Measurements from ENCODE around the gene PRDM10.
"Not testable (repeated sequence)": the region's sequence is repeated elsewhere in the genome, so short reads cannot be mapped to it uniquely, and the experiment has no call there.

PRDM10 gene

DNA sequence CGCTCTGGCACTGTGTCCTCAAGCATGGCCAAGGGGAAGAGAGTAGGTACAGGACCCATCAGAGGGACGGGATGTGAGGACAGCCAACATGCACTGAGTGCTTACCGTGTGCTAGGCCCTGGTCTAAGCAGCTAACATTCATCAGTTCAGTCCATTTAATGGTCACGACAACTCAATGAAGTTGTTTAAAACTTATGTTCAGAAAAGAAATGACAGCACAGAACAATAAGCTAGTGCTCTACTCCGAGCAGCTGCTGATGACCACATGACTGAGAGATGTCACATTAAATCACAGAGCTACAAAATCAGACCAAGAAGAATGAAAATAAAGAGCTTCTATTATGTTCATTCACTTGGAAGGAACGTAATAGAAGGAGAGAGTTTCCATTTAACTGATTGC is 26.3 kb downstream of the PRDM10 start:
- DNase-seq (ENCODE audit: low read depth), result no peak

DNA sequence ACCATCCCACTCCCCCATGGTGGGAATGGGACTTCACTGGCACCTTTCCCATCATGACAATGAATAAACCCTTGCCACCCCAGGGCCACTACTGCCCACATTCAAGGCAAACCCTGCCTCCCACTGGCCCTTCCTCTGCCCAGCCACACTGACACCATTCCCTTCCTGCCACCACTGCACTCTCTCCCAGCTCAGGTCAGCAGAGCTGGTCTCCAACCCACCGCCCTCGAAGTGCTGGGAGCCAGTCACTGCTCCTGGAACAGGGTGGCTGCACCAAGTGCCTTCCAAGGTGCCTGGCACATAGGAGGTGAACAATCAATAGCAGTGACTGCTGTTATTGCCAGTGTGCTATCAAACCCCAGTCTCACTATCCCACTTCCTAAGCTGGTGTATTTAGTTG is 27.1 kb downstream of the PRDM10 start:
- DNase-seq (ENCODE audit: low read depth), result no peak

GRCh38 chr11:129974672-129975071 is 28.0 kb downstream of the PRDM10 start:
- DNase-seq (ENCODE audit: low read depth), result no peak

GRCh38 chr11:129974237-129974636 is 28.4 kb downstream of the PRDM10 start:
- DNase-seq (ENCODE audit: low read depth), result no peak

GRCh38 chr11:129973809-129974208 is 28.8 kb downstream of the PRDM10 start:
- no peak for DNase-seq (ENCODE audit: low read depth)

- no peak for DNase-seq (ENCODE audit: low read depth)
These were observed 29.6 kb downstream of the PRDM10 start for GRCh38 chr11:129973068-129973467.

DNA sequence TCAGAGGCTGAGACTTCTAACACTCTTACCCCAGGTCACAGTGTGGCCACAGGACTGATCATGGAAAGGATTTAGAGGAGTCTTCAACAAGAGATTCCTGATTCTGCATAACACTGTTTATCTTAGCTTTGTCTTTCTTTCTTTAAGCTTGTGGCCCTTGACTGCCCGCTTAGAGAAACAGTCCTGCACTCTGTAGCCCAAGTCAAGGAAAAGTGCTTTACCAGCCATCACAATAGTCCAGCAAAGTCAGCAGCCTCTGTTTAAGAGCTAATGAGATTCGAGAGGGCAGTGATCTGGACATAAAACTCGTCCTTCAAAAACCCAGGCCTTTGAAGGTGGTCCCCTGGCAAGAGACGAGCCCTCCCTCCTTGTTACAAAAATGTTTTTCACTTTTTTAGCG is 30.0 kb downstream of the PRDM10 start:
- no peak for DNase-seq (ENCODE audit: low read depth)

DNA sequence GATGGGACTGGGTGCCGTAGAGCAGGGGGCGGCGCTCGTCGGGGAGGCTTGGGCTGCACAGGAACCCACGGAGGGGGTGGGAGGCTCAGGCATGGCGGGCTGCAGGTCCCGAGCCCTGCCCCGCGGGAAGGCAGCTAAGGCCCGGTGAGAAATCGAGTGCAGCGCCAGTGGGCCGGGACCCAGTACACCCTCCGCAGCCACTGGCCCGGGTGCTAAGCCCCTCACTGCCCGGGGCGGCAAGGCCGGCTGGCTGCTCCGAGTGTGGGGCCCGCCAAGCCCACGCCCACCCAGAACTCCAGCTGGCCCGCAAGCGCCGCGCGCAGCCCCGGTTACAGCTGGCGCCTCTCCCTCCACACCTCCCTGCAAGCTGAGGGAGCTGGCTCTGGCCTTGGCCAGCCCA is 30.8 kb downstream of the PRDM10 start:
- not testable (repeated sequence) for DNase-seq (ENCODE audit: low read depth)

GRCh38 chr11:129969920-129970319 is 32.7 kb downstream of the PRDM10 start:
- DNase-seq (ENCODE audit: low read depth), result no peak

GRCh38 chr11:129968591-129969419 is 33.8 kb downstream of the PRDM10 start:
- DNase-seq (ENCODE audit: low read depth), result no peak

DNA sequence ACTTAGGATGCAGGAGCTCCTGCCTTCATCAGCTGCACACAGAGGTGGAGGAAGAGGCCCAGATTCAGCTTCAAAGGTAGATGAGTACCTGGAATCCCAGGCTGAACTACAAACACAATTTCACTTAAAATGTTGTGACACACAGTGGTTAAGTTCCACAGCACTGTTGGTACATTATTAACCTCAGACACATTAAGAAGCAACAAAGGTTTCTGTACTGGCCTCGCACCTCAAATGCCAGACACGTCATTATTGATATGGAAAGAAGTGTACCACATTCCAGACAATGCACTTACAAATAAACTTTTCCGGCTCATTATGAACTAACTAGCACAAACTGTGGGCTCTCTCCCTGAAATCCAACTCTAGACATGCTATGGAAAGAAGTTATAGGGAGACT is 34.6 kb downstream of the PRDM10 start:
- no peak for DNase-seq (ENCODE audit: low read depth)

- DNase-seq (ENCODE audit: low read depth), result no peak
These were observed 37.4 kb downstream of the PRDM10 start for GRCh38 chr11:129965248-129965647.

DNA sequence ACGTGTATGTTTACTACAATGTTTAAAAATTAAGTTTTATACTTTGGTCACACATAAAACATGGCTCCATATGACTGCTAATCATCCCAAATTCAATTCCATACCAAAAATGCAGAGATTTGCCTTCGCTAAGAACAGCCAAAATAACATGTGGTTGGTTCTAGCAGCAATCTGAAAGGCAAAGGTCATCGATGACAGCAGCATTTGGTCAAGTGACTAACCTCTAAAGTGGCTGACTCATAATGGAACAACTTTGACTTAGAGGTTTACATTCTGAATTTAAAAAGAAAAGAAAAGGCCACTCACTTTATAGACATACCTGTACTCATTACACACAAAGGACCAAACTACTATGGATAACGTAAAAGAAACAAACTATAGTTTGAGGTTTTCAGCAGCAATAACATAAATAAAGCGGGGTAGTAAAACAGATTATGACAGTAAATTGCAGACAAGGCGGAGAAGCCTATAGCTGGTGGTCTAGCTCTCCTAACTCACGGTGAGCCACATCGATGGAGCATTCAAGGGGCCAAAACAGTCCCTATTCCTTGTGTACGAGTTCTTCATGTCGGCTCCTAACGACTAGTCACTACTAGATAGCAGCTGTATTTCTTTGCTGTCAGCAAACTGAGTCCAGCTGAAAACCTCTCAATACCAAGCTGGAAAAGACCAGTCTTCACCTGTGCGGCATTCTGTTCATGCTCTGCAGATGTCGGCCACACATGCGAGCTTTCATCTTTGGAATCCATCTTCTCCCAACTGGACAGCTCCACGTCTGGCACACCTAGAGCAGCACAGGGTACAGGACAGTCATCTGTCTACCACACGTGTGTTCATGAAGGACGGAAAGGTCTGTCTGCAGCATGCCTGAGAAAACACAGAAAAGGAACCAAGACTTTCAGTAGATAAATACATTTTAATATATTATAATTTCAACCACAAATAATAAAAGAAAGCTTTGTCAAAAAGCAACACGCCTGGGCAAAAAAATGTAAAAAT is 42.1 kb downstream of the PRDM10 start:
- no peak for DNase-seq (ENCODE audit: low read depth)

DNA sequence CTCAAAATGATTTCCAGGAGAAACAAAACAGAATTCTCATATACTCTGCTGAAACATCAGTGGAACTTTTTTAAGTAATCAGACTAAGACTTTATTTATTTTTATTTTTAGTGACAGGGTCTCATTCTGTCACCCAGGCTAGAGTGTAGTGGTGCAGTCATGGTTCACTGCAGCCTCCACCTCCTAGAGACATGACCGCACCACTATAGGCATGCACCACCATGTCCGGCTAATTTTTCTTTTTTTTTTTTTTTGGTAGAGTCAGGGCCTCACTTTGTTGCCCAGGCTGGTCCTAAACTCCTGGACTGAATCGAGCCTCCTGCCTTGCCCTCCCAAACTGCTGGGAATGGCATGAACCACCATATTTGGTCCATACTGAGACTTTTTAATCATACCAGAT is 42.9 kb downstream of the PRDM10 start:
- no peak for DNase-seq (ENCODE audit: low read depth)

- no peak for DNase-seq (ENCODE audit: low read depth)
These were observed 47.4 kb downstream of the PRDM10 start for GRCh38 chr11:129955282-129955681.

GRCh38 chr11:129954703-129955102 is 47.9 kb downstream of the PRDM10 start:
- not testable (repeated sequence) for DNase-seq (ENCODE audit: low read depth)

GRCh38 chr11:129951866-129952262 is 50.8 kb downstream of the PRDM10 start:
- DNase-seq (ENCODE audit: low read depth), result no peak

DNA sequence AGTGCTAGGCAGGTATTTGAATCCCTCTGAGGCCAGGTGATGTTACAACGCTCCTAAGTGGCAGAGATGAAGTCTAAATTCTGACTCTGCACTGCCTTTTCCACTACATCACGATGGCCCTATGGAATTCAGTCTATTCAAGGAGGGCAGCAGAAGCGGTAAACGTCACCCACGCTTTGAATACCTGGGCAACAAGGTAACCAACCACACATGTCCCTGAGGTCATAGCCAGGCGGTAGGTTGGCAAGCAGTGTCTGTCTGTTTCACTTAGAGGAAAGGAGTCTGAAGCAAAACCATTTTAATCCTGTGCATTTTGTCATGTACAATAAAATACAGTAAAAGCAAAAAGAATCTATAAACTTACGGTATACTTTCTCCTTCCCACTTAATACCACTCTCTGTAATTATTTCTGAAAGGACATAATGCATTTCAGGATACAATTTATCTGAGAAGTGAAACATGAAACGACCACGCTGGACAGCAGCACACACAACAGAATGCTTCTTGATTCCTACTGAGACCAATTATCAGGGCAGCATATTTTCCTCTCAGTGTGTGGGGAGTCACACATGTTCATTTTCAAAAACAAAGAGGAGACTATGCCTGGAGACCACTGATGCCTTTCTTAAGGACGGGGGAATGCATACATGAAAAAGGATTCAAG is 51.3 kb downstream of the PRDM10 start:
- DNase-seq (ENCODE audit: low read depth), result no peak

DNA sequence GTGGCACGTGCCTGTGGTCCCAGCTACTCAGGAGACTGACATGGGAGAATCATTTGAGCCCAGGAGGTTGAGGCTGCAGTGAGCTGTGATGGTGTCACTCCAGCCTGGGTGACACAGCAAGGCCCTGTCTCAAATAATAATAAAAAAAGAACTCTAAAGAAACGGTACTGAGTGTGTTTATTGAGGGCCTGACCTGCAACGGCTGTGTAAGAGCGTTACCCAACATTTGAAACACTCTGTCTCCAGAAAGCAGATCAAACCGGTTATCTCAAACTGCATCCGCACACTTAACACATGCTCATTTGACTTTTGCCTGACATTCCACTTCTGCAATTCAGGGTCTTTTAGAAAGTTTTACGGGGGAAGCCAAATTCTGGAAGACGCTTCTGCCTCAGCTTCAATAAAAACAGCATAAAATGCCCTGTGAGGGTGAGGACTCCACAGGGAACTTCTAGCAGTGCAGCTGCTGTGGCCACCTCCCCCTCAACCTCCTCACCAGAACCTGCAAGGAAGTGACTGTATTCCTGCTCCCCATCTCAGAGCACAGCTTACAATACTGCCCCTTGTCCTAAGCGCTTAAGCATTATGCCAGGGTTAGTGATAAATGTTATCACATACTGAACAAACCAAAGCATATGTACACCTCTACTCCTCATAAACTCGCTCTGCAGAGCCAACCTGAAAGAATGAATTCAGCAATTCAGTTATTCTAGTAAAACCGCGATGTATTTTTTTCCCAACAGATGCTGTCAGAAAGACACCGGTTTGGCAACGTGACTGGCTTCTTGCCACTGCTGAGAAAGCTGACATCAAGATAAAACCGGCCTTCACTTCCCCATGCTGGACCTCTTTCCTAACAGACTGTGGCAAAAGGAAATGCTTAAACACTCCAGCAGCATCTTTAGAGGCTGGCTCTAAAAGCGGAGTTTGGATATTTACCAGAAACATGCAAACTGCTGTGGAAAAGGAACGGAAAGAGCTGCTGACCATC is 52.2 kb downstream of the PRDM10 start:
- DNase-seq (ENCODE audit: low read depth), result no peak

GRCh38 chr11:129948926-129949466 is 53.6 kb downstream of the PRDM10 start:
- DNase-seq (ENCODE audit: low read depth), result no peak

DNA sequence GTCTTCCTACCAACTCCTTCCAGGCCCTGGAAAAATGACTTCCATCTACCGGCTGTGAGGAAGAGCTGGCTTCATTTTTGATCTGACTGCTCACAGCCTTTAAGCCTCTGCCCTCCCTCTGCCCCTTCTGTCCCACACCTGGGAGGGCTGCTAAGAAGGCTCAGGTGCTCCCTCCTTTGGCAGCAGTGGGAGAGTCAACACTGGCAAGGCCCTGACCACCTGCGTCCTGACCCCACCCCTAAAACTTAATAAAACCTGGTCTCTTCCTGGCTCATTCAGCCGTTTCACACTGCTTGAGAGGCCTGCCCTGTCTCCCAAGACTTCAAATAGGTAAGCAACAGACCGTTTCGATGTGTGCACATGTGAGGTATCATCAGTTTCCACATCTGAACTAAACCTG is 55.2 kb downstream of the PRDM10 start:
- DNase-seq (ENCODE audit: low read depth), result no peak
